ENCODE measurements around the gene FSD1L.

FSD1L gene

DNA sequence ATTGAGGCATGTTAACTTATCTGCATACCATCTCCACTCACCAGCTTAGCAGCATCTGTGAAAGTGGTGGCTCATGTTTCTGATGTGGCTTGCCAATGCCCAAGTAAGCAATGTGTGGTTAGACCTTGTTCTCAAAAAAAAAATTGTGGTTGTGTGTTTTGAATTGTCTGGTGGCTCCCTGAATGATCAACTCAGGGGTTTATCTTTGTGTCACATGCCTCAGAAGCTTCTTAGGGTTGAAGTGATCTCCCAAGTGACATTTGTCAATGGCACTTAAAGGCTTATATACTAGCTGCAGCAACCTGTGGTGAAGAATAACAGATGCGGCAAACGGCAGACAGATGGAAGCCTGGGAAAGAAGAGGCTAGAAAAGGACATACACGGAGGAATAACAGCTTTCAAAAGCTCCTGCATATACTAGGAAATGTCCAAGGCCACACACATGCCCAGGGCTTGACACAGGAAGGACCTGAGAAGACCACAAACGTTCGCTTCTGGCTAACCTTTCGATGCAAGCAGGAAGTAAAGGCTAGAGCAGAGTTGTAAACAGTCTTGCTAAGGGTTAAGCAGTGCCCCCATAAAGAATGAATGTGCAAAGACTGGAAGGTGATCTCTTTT is 42.2 kb upstream of the FSD1L start:
- TF ChIP-seq, protein P1, sequence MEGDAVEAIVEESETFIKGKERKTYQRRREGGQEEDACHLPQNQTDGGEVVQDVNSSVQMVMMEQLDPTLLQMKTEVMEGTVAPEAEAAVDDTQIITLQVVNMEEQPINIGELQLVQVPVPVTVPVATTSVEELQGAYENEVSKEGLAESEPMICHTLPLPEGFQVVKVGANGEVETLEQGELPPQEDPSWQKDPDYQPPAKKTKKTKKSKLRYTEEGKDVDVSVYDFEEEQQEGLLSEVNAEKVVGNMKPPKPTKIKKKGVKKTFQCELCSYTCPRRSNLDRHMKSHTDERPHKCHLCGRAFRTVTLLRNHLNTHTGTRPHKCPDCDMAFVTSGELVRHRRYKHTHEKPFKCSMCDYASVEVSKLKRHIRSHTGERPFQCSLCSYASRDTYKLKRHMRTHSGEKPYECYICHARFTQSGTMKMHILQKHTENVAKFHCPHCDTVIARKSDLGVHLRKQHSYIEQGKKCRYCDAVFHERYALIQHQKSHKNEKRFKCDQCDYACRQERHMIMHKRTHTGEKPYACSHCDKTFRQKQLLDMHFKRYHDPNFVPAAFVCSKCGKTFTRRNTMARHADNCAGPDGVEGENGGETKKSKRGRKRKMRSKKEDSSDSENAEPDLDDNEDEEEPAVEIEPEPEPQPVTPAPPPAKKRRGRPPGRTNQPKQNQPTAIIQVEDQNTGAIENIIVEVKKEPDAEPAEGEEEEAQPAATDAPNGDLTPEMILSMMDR (IDR thresholded peaks at IDR 0.05; ENCODE audit: low read depth, low read length) = no peak
- no peaks in the 10 kb centered on the region for H3K27me3 ChIP-seq (ENCODE audit: low read depth, low read length)
- H3K9ac ChIP-seq (ENCODE audit: low read length) = no peak overlapping the region
- H3K4me2 ChIP-seq (ENCODE audit: low read length) = peak overlapping the region; percentile 62
- peaks cover 25% of the 10 kb centered on the region for H3K4me1 ChIP-seq (ENCODE audit: low read length)
- no peaks in the 10 kb centered on the region for H3K9me3 ChIP-seq (ENCODE audit: insufficient read depth, low read length)
- H3K79me2 ChIP-seq (ENCODE audit: low read length) = no peaks in the 10 kb centered on the region
- H3K27ac ChIP-seq (ENCODE audit: low read length) = peak overlapping the region; percentile 37; the same call in 1 of the 2 replicates
- peak overlapping the region; percentile 41 for H3K4me3 ChIP-seq (ENCODE audit: low read length)
- H2AFZ ChIP-seq (ENCODE audit: low read depth, low read length) = no peak overlapping the region
- no peaks in the 10 kb centered on the region for H3K36me3 ChIP-seq (replicated peaks; ENCODE audit: low read depth, low read length)
- H4K20me1 ChIP-seq (ENCODE audit: insufficient read depth, low read length) = no peaks in the 10 kb centered on the region

DNA sequence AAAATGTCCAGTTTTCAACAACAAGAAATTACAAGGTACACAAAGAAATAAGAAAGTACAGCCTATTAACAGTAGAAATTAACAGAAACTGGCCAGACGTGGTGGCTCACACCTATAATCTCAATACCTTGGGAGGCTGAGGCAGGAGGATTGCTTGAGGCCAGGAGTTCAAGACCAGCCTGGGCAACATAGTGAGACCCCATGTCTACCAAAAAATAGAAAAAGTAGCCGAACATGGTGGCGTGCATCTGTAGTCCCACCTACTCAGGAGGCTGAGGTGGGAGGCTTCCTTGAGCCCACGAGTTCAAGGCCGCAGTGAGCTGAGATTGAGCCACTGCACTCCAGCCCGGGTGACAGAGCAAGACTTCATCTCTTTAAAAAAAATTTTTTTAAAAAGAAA is 41.5 kb upstream of the FSD1L start:
- Histone ChIP-seq H3K36me3 (replicated peaks; ENCODE audit: low read depth, low read length) (no peaks in the 10 kb centered on the region), H3K9ac (ENCODE audit: low read length) (no peak overlapping the region), H3K27me3 (ENCODE audit: low read depth, low read length) (no peaks in the 10 kb centered on the region), H3K9me3 (ENCODE audit: insufficient read depth, low read length) (no peaks in the 10 kb centered on the region), H3K27ac (ENCODE audit: low read length) (no peak overlapping the region), H3K4me3 (ENCODE audit: low read length) (no peak overlapping the region), H3K4me1 (ENCODE audit: low read length) (peaks cover 25% of the 10 kb centered on the region), H4K20me1 (ENCODE audit: insufficient read depth, low read length) (no peaks in the 10 kb centered on the region), H3K79me2 (ENCODE audit: low read length) (no peaks in the 10 kb centered on the region), H2AFZ (ENCODE audit: low read depth, low read length) (no peak overlapping the region), H3K4me2 (ENCODE audit: low read length) (no peak overlapping the region)
- TF ChIP-seq, protein P1 (IDR thresholded peaks at IDR 0.05; ENCODE audit: low read depth, low read length) = no peak
- no peak for TF ChIP-seq EZH2phosphoT487 (IDR thresholded peaks at IDR 0.05; ENCODE audit: low read depth)

DNA sequence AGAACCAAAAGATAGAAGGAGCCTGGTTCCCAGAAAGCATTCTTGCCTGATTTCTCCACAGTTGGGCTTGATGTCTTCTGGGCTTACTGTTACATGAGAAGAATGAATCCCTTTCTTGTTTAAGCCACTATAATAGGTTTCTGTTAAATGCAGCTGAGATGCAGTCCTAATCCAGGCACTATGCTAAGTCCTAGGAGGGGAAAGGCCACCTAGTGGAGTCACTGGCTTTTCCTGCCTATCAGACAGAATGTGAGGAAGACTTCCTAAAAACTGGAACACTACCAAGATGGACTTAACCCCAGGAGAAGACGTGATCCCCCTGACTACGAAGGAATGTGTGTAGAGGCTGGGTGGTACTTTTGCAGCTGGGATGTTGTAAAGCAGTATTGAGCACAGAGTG is 34.3 kb upstream of the FSD1L start:
- Histone ChIP-seq H3K4me1 (ENCODE audit: low read length) (peaks cover 26% of the 10 kb centered on the region), H3K9ac (ENCODE audit: low read length) (no peak overlapping the region), H3K27me3 (ENCODE audit: low read depth, low read length) (no peaks in the 10 kb centered on the region), H3K36me3 (replicated peaks; ENCODE audit: low read depth, low read length) (no peaks in the 10 kb centered on the region), H3K9me3 (ENCODE audit: insufficient read depth, low read length) (no peaks in the 10 kb centered on the region), H4K20me1 (ENCODE audit: insufficient read depth, low read length) (no peaks in the 10 kb centered on the region), H3K27ac (ENCODE audit: low read length) (no peak overlapping the region), H2AFZ (ENCODE audit: low read depth, low read length) (no peak overlapping the region), H3K79me2 (ENCODE audit: low read length) (no peaks in the 10 kb centered on the region), H3K4me2 (ENCODE audit: low read length) (no peak overlapping the region), H3K4me3 (ENCODE audit: low read length) (no peak overlapping the region)
- TF ChIP-seq, protein P1 (IDR thresholded peaks at IDR 0.05; ENCODE audit: low read depth, low read length) = peak; percentile 40
- TF ChIP-seq EZH2phosphoT487 (IDR thresholded peaks at IDR 0.05; ENCODE audit: low read depth) = no peak

DNA sequence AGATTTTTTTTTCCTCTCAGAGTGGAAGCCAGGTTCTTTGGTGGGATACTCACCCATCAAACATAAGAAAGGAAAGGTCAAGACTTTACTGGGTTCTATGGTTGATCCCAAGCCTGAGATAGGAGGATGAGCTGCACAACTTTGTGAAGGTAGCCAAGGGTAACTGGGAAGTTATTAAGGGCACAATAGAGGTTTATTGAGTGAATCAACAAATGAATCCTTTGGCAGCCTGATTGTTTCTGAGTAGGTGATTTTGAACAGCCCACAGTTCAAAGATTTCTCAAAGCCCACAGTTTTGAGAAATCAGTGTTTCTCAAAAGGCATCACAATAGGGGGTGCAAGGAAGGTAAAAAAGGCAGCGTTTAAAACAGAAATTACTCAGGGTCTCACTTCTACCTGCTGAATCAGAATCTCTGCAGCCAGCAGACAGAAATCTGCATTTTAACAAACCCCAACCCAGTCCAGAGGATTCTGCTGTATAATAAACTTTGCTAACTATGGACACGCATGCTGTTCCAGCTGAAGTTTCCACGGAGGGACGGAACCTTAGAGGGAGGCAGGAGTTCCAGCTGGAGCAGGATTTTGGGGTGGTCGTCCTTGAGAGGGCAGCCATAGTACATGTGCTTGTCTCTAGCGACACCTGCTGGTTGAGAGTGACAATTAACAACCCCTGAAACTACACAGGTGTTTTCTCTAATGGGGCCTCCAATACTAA is 32.7 kb upstream of the FSD1L start:
- H2AFZ ChIP-seq (ENCODE audit: low read depth, low read length) = peak overlapping the region; percentile 62

More for the DNA sequence above, 32.7 kb upstream of the FSD1L start:
- H3K9ac ChIP-seq (ENCODE audit: low read length) = peak overlapping the region; percentile 45
- H3K4me3 ChIP-seq (ENCODE audit: low read length) = peak overlapping the region; percentile 65
- no peaks in the 10 kb centered on the region for H3K36me3 ChIP-seq (replicated peaks; ENCODE audit: low read depth, low read length)
- peaks cover 26% of the 10 kb centered on the region for H3K4me1 ChIP-seq (ENCODE audit: low read length)
- no peaks in the 10 kb centered on the region for H3K9me3 ChIP-seq (ENCODE audit: insufficient read depth, low read length)
- no peaks in the 10 kb centered on the region for H4K20me1 ChIP-seq (ENCODE audit: insufficient read depth, low read length)
- TF ChIP-seq EZH2phosphoT487 (IDR thresholded peaks at IDR 0.05; ENCODE audit: low read depth) = no peak
- TF ChIP-seq, protein P1 (IDR thresholded peaks at IDR 0.05; ENCODE audit: low read depth, low read length) = peak; percentile 95
- no peaks in the 10 kb centered on the region for H3K79me2 ChIP-seq (ENCODE audit: low read length)
- no peak overlapping the region for H3K27ac ChIP-seq (ENCODE audit: low read length)
- H3K4me2 ChIP-seq (ENCODE audit: low read length) = peak overlapping the region; percentile 87
- no peaks in the 10 kb centered on the region for H3K27me3 ChIP-seq (ENCODE audit: low read depth, low read length)

Data from OCI-LY3 (cell line).